ENCODE data around the gene OPRL1. TPM values are rescaled to one million over a fixed set of nuclear protein-coding genes. Genes with fewer than 3 reads are reported as not detected.

OPRL1 gene
- total and polyA plus RNA-seq, 2 of the 8 experiments (the other 6 are each of a cell fraction or from before 2014, with no cell fraction given): 0.63 to 0.98 TPM

GRCh38 chr20:64069209-64069613, 10.7 kb upstream of the OPRL1 start (continued):
- TF ChIP-seq RBBP5 (IDR thresholded peaks at IDR 0.05; ENCODE audit: borderline replicate concordance, low read depth, low read length) (no peak), KDM1A (IDR thresholded peaks at IDR 0.05; ENCODE audit: borderline replicate concordance, low read length) (no peak), CEBPB (IDR thresholded peaks at IDR 0.05; ENCODE audit: low read depth, low read length) (no peak), NANOG (IDR thresholded peaks at IDR 0.05; ENCODE audit: insufficient read depth, low read depth, low read length, poor library complexity, severe bottlenecking) (no peak), SP4 (IDR thresholded peaks at IDR 0.05; ENCODE audit: low read length) (no peak), SIN3A (conservative IDR thresholded peaks at IDR 0.05 in 1 of 2, IDR thresholded peaks at IDR 0.05 in 1 of 2; ENCODE audit: low read depth in 1 of 2, low read length in 2 of 2) (no peak), E2F6 (IDR thresholded peaks at IDR 0.05) (no peak), NRF1 (IDR thresholded peaks at IDR 0.05; ENCODE audit: low read depth, low read length) (no peak), POLR2A (IDR thresholded peaks at IDR 0.05; ENCODE audit: control extremely low read depth in 1 of 2, low read depth in 2 of 2, low read length in 2 of 2) (no peak)
